K562 (cell line): ENCODE data around the gene SLC15A1.

Experiments used
- GATAD2A ChIP-seq: fragments of 450-650 bp; IDR thresholded peaks from 2 replicates; pipeline ENCODE4 v1.6.1; 2017
- RAD51 ChIP-seq: fragments of 450-650 bp; IDR thresholded peaks from 2 replicates; pipeline ENCODE4 v1.7.1; 2016; ENCODE audit warnings: low read depth, mild to moderate bottlenecking, borderline replicate concordance
- RFX1 ChIP-seq: fragments of 450-650 bp; IDR thresholded peaks from 2 replicates; pipeline ENCODE4 v1.6.1; 2016; ENCODE audit warnings: mild to moderate bottlenecking, moderate library complexity
- SRSF9 ChIP-seq: fragments of 200-400 bp; formaldehyde crosslinking; IDR thresholded peaks from 2 replicates; pipeline ENCODE4 v1.6.1; 2017; ENCODE audit warnings: low read depth, low read length, borderline replicate concordance
- TRIM24 ChIP-seq, 2 experiments: fragments of 450-650 bp; IDR thresholded peaks; 2 replicates each; pipeline ENCODE4 v1.6.1; 2016
- ZNF217 ChIP-seq: sonication (generic); formaldehyde crosslinking; IDR thresholded peaks from 2 replicates; pipeline ENCODE4 v1.8.0; 2022; ENCODE audit warnings: mild to moderate bottlenecking, missing genetic modification reagents
- TF ChIP-seq, protein P1 (sequence below): sonication (generic); formaldehyde crosslinking; IDR thresholded peaks from 2 replicates; pipeline ENCODE4 v1.9.0; 2022; ENCODE audit warnings: mild to moderate bottlenecking, missing genetic modification reagents
- TF ChIP-seq, protein P2 (sequence below): sonication (generic); formaldehyde crosslinking; IDR thresholded peaks from 2 replicates; pipeline ENCODE4 v1.8.1; 2023; ENCODE audit warnings: mild to moderate bottlenecking, missing genetic modification reagents
- TF ChIP-seq, protein P3 (sequence below), 3 experiments: IDR thresholded peaks in 2 of 3; conservative IDR thresholded peaks in 1 of 3; 2 replicates each; pipeline ENCODE4 v1.5.1; 2011 to 2012; ENCODE audit warnings: low read length in 3 of 3, mild to moderate bottlenecking in 3 of 3, control low read depth in 2 of 3, improper control_type of control experiment in 1 of 3, inconsistent platforms in 1 of 3, low read depth in 1 of 3, mixed read lengths in 1 of 3, moderate library complexity in 1 of 3; ENCODE audit not compliant: insufficient read depth in 2 of 3

DNA sequence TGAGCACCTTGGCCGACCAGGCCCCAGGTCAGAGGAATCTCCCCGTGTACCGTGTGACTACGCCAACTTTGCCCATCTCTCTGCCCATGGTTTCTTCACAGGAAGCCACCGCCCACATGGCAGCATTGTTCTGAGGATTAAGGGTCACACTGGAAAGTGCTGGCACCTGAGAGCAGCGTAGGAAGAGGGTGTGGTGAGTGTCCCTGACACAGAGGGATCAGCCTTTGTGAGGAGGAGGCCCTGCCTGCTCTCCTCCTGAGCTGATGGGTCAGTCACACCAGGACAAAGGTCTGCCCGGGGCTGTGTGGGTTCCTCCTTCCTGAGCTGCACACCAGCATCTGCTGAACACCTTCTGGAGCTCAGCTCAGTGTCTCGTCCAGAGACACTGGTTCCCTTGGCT lies 32.2 kb upstream of the SLC15A1 start:
- TF ChIP-seq, protein P1, sequence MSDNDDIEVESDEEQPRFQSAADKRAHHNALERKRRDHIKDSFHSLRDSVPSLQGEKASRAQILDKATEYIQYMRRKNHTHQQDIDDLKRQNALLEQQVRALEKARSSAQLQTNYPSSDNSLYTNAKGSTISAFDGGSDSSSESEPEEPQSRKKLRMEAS (CRISPR knock-in tag): no peak
- TF ChIP-seq SRSF9 (no peak), GATAD2A (no peak), RAD51 (no peak), TRIM24 (IDR thresholded peaks at IDR 0.05) (no peak), ZNF217 (CRISPR knock-in tag) (no peak), RFX1 (no peak)
- TF ChIP-seq, protein P2, sequence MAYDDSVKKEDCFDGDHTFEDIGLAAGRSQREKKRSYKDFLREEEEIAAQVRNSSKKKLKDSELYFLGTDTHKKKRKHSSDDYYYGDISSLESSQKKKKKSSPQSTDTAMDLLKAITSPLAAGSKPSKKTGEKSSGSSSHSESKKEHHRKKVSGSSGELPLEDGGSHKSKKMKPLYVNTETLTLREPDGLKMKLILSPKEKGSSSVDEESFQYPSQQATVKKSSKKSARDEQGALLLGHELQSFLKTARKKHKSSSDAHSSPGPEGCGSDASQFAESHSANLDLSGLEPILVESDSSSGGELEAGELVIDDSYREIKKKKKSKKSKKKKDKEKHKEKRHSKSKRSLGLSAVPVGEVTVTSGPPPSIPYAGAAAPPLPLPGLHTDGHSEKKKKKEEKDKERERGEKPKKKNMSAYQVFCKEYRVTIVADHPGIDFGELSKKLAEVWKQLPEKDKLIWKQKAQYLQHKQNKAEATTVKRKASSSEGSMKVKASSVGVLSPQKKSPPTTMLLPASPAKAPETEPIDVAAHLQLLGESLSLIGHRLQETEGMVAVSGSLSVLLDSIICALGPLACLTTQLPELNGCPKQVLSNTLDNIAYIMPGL (CRISPR knock-in tag): no peak
- TF ChIP-seq, protein P3, sequence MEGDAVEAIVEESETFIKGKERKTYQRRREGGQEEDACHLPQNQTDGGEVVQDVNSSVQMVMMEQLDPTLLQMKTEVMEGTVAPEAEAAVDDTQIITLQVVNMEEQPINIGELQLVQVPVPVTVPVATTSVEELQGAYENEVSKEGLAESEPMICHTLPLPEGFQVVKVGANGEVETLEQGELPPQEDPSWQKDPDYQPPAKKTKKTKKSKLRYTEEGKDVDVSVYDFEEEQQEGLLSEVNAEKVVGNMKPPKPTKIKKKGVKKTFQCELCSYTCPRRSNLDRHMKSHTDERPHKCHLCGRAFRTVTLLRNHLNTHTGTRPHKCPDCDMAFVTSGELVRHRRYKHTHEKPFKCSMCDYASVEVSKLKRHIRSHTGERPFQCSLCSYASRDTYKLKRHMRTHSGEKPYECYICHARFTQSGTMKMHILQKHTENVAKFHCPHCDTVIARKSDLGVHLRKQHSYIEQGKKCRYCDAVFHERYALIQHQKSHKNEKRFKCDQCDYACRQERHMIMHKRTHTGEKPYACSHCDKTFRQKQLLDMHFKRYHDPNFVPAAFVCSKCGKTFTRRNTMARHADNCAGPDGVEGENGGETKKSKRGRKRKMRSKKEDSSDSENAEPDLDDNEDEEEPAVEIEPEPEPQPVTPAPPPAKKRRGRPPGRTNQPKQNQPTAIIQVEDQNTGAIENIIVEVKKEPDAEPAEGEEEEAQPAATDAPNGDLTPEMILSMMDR (IDR thresholded peaks at IDR 0.05 in 2 of 3, conservative IDR thresholded peaks at IDR 0.05 in 1 of 3; ENCODE audit: insufficient read depth in 2 of 3, low read depth in 1 of 3, low read length in 3 of 3): no peak
